ENCODE measurements around the gene KMT5C.

DNA sequence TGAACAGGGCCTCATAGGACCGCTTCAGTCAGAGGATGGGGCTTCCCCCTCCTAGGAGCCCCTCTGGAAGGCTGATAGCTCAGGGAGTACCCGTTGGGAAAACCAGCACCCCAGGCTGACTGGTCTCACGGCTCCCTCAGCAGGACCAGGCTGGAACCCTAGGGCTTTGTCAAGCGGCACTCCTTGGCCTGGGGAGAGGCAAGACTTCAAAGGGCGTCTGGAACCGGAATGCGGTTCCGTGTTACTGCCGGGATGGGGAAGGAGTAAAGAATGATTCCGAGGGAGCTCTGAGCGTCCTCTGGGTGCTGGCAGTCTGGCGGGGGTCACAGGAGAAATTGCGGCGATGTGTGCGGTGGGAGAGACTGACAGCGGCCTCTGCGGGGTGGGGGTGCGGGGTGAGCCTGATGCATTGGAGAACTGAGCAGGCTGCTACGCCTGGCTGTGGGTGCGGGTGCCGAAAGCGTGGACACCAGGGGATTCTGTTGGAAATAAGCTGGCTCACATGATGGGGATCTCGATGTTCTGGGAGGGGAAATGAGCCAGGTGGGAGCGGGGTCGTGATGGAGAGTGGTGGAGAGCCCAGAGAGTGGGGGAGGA, 13.0 kb downstream of the KMT5C start:
- TF ChIP-seq ARNTL (CRISPR knock-in tag; IDR thresholded peaks at IDR 0.05; ENCODE audit: borderline replicate concordance, low read depth): no peak
- TF ChIP-seq ZNF8 (CRISPR knock-in tag; IDR thresholded peaks at IDR 0.05): no peak
- no peak for TF ChIP-seq PATZ1 (CRISPR knock-in tag; IDR thresholded peaks at IDR 0.05; ENCODE audit: borderline replicate concordance)
- TF ChIP-seq ZFP30 (CRISPR knock-in tag; IDR thresholded peaks at IDR 0.05): no peak
- no peak for TF ChIP-seq ZFP3 (CRISPR knock-in tag; IDR thresholded peaks at IDR 0.05)
- TF ChIP-seq, protein P1, sequence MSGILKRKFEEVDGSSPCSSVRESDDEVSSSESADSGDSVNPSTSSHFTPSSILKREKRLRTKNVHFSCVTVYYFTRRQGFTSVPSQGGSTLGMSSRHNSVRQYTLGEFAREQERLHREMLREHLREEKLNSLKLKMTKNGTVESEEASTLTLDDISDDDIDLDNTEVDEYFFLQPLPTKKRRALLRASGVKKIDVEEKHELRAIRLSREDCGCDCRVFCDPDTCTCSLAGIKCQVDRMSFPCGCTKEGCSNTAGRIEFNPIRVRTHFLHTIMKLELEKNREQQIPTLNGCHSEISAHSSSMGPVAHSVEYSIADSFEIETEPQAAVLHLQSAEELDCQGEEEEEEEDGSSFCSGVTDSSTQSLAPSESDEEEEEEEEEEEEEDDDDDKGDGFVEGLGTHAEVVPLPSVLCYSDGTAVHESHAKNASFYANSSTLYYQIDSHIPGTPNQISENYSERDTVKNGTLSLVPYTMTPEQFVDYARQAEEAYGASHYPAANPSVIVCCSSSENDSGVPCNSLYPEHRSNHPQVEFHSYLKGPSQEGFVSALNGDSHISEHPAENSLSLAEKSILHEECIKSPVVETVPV (CRISPR knock-in tag; IDR thresholded peaks at IDR 0.05): no peak
- no peak for TF ChIP-seq ZC3H10 (CRISPR knock-in tag; IDR thresholded peaks at IDR 0.05)
- no peak for TF ChIP-seq SNAI2 (CRISPR knock-in tag; IDR thresholded peaks at IDR 0.05)
- no peak for TF ChIP-seq CREB5 (CRISPR knock-in tag; IDR thresholded peaks at IDR 0.05; ENCODE audit: low read depth)
- no peak for TF ChIP-seq ZNF565 (CRISPR knock-in tag; conservative IDR thresholded peaks at IDR 0.05; ENCODE audit: low read depth)
- no peak for TF ChIP-seq TCF4 (CRISPR knock-in tag; IDR thresholded peaks at IDR 0.05; ENCODE audit: borderline replicate concordance)
- no peak for TF ChIP-seq RARB (CRISPR knock-in tag; IDR thresholded peaks at IDR 0.05)

Measured in SK-N-SH treated with all-trans-retinoic acid at 6 μM for 48 hours (cell line).